Measurements from ENCODE around the gene EIF2S3B. TPM values are rescaled to one million over a fixed set of nuclear protein-coding genes. Genes with fewer than 3 reads are reported as not detected.

The EIF2S3B gene
- total and polyA plus RNA-seq, 2 of the 4 experiments (the other 2 are of a cell fraction) = 0.39 to 6.8 TPM

DNA sequence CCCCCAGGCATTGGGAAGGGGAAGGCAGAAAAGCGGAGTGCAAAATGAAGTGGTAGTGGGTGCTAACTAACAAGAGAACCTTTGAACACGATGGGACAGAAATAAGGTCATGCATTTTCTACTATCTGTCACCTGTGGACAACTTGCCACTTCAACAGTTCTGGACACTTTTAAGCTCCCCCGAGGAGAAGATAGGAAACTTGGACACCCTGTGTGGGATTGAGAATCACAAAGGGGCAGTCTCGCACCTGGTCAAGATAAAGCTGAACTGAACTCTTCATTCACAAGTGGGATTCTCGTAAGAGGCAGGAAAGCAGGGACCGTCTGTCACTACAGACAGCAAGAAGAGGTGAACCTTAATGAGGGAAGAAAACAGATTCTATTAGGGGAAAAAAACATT, 51.6 kb downstream of the EIF2S3B start:
- H2AK9ac ChIP-seq (replicated peaks; ENCODE audit: low read depth, low read length, poor library complexity) = no peak overlapping the region
- BruUV-seq (replicated peaks) = no TSS peak

More for the DNA sequence above, 51.6 kb downstream of the EIF2S3B start:
- Histone ChIP-seq H3K4me1 (ENCODE audit: control insufficient read depth, insufficient read depth, low read length) (no peaks in the 10 kb centered on the region), H3K14ac (replicated peaks; ENCODE audit: low read depth, low read length) (no peak overlapping the region), H2AK5ac (ENCODE audit: low read depth, low read length) (no peak overlapping the region), H2AFZ (replicated peaks; ENCODE audit: low read length, poor library complexity) (no peak overlapping the region), H3K36me3 (ENCODE audit: control insufficient read depth, insufficient read depth, low read length) (no peaks in the 10 kb centered on the region), H4K8ac (ENCODE audit: low read depth in 2 of 2, low read length in 2 of 2) (no peak overlapping the region), H3K27me3 (ENCODE audit: control insufficient read depth, insufficient read depth, low read length) (peaks cover 20% of the 10 kb centered on the region), H3K9ac (ENCODE audit: low read depth, low read length) (no peak overlapping the region), H3K9me1 (ENCODE audit: insufficient read depth, low read length) (no peaks in the 10 kb centered on the region), H3K4me3 (ENCODE audit: insufficient read depth, low read depth, low read length) (no peak overlapping the region), H4K5ac (ENCODE audit: low read depth, low read length) (no peak overlapping the region), H3K27ac (ENCODE audit: insufficient read depth, low read length) (no peak overlapping the region), H2BK20ac (ENCODE audit: low read depth, low read length) (no peak overlapping the region), H3K18ac (ENCODE audit: low read depth, low read length) (no peak overlapping the region), H3K56ac (ENCODE audit: extremely low read depth, insufficient read depth, low read length) (no peak overlapping the region), H3K4me2 (ENCODE audit: low read depth, low read length) (no peak overlapping the region), H4K91ac (ENCODE audit: insufficient read depth, low read depth, low read length) (no peak overlapping the region), H3K9me3 (ENCODE audit: control insufficient read depth, insufficient read depth, low read length) (no peaks in the 10 kb centered on the region), H3K23ac (ENCODE audit: low read depth, low read length) (no peak overlapping the region), H2BK5ac (ENCODE audit: low read depth, low read length, poor library complexity, severe bottlenecking) (no peak overlapping the region), H3K79me1 (ENCODE audit: low read depth in 1 of 2, low read length in 2 of 2) (no peaks in the 10 kb centered on the region), H3K4ac (ENCODE audit: low read depth, low read length) (no peak overlapping the region), H2BK15ac (ENCODE audit: low read depth, low read length) (no peak overlapping the region), H4K20me1 (ENCODE audit: insufficient read depth, low read length) (no peaks in the 10 kb centered on the region), H2BK120ac (ENCODE audit: low read depth, low read length) (no peak overlapping the region)
- DNase-seq (no peak), ATAC-seq (ENCODE audit: low read depth) (no peak)
- dilution Hi-C loops (cut with HindIII; ENCODE audit: low sequenced_read_pairs, unreplicated experiment) = no loop called here
- intact Hi-C loops (cut with micrococcal nuclease) = loop anchor here (2.0 kb wide), 1 partner anchor 525 kb away; no protein-coding TSS in a partner anchor
- ChIA-PET POLR2A (ENCODE audit: unreplicated experiment) (no interaction called here), CTCF (no interaction called here)
- in situ Hi-C loops (cut with MboI; ENCODE audit: low sequenced_read_pairs) = loop anchor here (10.0 kb wide), 1 partner anchor 233 kb away; no protein-coding TSS in a partner anchor
- TF ChIP-seq, protein P1, sequence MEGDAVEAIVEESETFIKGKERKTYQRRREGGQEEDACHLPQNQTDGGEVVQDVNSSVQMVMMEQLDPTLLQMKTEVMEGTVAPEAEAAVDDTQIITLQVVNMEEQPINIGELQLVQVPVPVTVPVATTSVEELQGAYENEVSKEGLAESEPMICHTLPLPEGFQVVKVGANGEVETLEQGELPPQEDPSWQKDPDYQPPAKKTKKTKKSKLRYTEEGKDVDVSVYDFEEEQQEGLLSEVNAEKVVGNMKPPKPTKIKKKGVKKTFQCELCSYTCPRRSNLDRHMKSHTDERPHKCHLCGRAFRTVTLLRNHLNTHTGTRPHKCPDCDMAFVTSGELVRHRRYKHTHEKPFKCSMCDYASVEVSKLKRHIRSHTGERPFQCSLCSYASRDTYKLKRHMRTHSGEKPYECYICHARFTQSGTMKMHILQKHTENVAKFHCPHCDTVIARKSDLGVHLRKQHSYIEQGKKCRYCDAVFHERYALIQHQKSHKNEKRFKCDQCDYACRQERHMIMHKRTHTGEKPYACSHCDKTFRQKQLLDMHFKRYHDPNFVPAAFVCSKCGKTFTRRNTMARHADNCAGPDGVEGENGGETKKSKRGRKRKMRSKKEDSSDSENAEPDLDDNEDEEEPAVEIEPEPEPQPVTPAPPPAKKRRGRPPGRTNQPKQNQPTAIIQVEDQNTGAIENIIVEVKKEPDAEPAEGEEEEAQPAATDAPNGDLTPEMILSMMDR (conservative IDR thresholded peaks at IDR 0.05; ENCODE audit: low read depth, low read length) = no peak
- TF ChIP-seq, protein P2, sequence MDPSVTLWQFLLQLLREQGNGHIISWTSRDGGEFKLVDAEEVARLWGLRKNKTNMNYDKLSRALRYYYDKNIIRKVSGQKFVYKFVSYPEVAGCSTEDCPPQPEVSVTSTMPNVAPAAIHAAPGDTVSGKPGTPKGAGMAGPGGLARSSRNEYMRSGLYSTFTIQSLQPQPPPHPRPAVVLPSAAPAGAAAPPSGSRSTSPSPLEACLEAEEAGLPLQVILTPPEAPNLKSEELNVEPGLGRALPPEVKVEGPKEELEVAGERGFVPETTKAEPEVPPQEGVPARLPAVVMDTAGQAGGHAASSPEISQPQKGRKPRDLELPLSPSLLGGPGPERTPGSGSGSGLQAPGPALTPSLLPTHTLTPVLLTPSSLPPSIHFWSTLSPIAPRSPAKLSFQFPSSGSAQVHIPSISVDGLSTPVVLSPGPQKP (IDR thresholded peaks at IDR 0.05; ENCODE audit: borderline replicate concordance, low read depth, low read length) = no peak
- TF ChIP-seq CEBPB (IDR thresholded peaks at IDR 0.05; ENCODE audit: low read depth, low read length) = no peak
- TF ChIP-seq RAD21 (IDR thresholded peaks at IDR 0.05; ENCODE audit: low read length) = no peak
- TF ChIP-seq MAFK (IDR thresholded peaks at IDR 0.05; ENCODE audit: low read depth, low read length) = no peak
- no peak for TF ChIP-seq FOS (IDR thresholded peaks at IDR 0.05; ENCODE audit: low read depth, low read length)
- no peak for TF ChIP-seq SMC3 (IDR thresholded peaks at IDR 0.05; ENCODE audit: low read depth, low read length)
- TF ChIP-seq RFX5 (IDR thresholded peaks at IDR 0.05; ENCODE audit: low read depth, low read length) = no peak
- TF ChIP-seq, protein P3, sequence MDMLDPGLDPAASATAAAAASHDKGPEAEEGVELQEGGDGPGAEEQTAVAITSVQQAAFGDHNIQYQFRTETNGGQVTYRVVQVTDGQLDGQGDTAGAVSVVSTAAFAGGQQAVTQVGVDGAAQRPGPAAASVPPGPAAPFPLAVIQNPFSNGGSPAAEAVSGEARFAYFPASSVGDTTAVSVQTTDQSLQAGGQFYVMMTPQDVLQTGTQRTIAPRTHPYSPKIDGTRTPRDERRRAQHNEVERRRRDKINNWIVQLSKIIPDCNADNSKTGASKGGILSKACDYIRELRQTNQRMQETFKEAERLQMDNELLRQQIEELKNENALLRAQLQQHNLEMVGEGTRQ (IDR thresholded peaks at IDR 0.05; ENCODE audit: low read depth, low read length) = no peak
- TF ChIP-seq POLR2A (IDR thresholded peaks at IDR 0.05; ENCODE audit: low read depth, low read length) = no peak
- TF ChIP-seq MXI1 (IDR thresholded peaks at IDR 0.05; ENCODE audit: borderline replicate concordance, low read depth, low read length) = no peak
- no peak for TF ChIP-seq NFE2L2 (IDR thresholded peaks at IDR 0.05; ENCODE audit: low read depth, low read length)
- no peak for TF ChIP-seq BHLHE40 (IDR thresholded peaks at IDR 0.05; ENCODE audit: low read depth, low read length)
- no peak for TF ChIP-seq RCOR1 (IDR thresholded peaks at IDR 0.05; ENCODE audit: insufficient replicate concordance, low read length)
- WGBS, 2 experiments (ENCODE audit: extremely low coverage in 2 of 2, insufficient read length in 1 of 2) = no CpG with 5 or more reads among the region's 6 CpGs
